HG02884 (cell line): Measurements from ENCODE around the gene CAPZB.

Experiments
- ATAC-seq: cut with Tn5 transposase; IDR thresholded peaks from one replicate; pipeline ENCODE4 v1.9.1; 2021; ENCODE audit warnings: mild to moderate bottlenecking, moderate library complexity; ENCODE audit not compliant: unreplicated experiment

Gene CAPZB

DNA sequence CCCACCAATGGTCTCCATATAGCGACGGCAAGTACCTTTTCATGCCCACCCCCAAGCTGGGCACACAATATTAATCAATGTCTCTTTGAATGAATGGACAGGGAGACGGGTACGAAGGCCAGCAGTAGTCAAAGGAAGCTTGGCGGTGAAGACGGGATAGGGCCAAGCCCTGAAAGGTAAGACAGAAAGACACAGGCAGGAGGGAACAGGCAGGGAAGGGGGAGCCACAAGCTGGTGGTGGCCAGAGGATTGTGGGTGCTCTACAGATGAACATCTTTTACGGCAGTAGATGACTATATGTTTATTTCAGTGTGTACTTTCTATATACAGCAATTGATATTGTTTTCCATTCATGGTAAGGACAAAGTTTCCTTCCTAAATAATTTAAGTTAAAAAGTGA, 16.3 kb downstream of the CAPZB start:
- ATAC-seq, result no peak

DNA sequence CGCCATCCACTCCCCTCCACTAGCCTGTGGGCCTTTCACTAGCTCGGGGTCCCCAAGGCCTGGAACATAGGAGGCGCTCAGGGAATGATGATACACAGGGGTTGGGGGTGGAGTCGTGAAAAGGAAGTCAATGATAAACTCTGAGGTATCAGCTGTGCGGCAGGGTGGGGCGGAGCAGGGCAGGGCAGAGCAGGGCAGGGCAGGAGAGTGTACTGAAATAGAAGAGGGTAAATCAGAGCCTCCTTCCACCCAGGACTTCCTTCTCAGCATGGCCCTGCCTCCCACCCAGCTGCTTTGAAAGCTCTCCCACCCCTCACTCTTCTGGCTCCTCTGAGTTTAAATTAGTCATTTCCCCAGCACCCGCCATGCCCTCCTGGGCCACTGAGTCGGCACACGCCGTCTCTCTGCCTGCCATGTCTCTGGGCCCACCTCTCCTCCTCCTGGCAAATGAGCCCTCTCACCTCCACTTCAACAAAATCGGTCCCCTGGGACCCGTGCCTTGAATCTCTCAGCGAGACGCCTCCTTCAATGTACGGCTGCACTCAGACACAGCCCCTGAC, 16.9 kb downstream of the CAPZB start:
- ATAC-seq, result no peak

GRCh38 chr1:19467199-19468187, 17.8 kb downstream of the CAPZB start:
- no peak for ATAC-seq

DNA sequence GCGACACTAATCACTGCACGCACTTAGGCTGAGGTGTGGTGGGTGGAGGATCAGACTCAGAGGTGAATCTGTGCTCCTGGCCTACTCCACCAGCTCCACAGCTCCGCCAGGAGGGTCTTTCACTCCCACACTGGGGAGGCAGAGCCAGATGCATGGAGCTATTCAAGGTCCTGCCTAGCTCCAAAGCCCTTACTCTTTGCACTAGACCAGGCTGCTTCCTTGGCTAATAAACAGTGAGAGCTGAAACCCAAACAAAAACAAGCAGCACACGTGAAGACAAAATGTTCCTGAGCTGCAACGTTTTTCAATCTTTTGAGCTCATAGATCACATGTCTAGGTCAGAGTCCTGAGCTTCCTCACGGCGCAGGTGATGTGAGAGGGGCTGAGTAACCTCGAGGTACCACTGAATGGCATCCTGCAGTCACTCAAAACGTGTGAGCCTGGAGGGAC, 19.2 kb downstream of the CAPZB start:
- ATAC-seq, result no peak

GRCh38 chr1:19465650-19466049, 19.7 kb downstream of the CAPZB start:
- ATAC-seq, result no peak

DNA sequence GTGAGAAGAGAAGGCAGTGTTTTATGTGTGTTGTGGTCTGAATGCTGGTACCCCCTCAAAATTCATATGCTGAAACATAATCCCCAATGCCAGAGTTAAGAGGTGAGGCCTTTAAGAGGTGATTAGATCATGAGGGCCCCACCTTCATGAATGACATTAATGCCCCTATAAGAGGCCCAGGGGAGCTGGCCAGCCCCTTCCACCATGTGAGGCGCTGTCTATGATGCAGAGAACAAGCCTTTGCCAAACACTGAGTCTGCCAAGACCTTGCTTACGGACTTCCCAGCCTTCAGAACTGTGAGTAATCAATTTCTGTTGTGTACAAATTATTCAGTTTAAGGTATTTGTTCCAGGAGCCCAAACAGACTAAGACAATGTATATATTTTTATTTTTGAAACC, 20.2 kb downstream of the CAPZB start:
- no peak for ATAC-seq

- ATAC-seq, result no peak
Measured at GRCh38 chr1:19464696-19465095, 20.6 kb downstream of the CAPZB start.

DNA sequence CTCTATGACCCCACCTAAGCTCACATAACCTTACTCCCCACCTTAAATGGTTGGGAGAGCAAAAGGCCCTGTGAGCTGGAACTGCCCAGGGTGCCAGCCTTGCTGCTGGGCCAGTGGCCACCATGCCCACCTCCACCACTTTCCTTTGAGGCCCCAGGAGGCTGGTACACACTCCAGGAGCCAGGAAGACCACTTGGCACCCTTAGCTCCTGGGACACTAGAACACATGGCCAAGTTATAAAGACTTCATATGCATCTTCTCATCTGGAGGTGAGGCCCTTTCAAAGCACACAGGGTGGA, 21.9 kb downstream of the CAPZB start:
- no peak for ATAC-seq

- peak; percentile 59 for ATAC-seq
Measured at GRCh38 chr1:19462781-19463503, 22.4 kb downstream of the CAPZB start.

GRCh38 chr1:19461220-19461554, 24.2 kb downstream of the CAPZB start:
- no peak for ATAC-seq

DNA sequence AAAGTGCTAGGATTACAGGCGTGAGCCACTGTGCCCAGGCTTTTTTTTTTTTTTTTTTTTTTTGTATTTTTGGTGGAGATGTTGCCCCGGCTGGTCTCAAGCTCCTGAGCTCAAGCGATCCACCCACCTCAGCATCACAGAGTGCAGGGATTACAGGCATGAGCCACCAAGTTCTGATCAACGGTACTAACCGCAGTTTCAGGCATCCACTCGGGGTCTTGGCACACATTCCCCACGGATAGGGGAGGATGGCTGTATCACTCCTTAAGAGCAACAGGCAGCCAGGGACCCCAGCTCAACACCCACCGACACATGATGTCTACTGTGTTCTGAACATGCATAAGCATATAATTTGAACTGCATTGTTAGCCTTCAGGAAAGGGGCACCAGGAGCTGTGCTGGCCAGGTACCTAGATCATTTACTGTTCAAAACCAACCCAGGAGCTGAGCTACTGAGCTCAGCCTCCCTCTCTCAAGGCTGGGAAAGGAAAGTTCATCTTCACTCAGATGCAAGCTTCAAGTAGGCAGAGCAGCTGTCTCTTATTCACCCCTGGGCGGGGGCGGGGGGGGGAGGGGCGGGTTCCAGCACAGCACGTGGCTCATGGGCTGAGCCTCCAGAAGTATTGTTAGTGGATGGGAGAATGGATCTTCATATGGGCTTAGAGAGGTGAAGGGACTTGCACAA, 24.7 kb downstream of the CAPZB start:
- ATAC-seq, result no peak

DNA sequence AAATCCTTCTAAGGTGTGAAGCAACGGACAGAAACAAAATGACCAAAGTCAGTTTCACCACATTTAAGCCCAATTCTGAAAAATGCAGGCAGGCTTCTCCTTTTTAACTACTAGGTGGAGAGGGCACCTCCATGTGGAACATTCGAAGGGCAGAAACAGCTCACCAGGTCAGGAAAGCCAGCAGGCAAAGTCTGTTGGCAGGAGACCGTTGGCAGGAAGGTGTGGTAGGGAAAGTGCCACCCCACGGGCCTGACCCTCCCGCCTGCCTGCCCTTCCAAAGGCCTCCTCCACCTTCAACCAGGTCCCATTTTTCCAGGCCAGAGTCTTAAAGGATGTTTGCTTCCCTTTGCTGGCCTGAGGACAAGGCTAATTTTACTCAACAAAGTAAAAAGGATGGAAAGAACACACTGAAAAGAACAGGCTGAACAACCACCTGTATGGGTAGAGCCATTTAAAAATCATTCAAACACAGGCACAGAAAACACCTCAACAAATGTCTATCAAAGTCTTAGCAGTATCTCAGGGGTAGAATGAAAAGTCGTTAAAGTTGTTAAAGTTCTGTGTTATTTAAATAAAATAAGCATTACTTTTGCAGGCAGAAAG, 26.4 kb downstream of the CAPZB start:
- ATAC-seq, result no peak

- no peak for ATAC-seq
Measured at GRCh38 chr1:19457607-19458006, 27.7 kb downstream of the CAPZB start.

DNA sequence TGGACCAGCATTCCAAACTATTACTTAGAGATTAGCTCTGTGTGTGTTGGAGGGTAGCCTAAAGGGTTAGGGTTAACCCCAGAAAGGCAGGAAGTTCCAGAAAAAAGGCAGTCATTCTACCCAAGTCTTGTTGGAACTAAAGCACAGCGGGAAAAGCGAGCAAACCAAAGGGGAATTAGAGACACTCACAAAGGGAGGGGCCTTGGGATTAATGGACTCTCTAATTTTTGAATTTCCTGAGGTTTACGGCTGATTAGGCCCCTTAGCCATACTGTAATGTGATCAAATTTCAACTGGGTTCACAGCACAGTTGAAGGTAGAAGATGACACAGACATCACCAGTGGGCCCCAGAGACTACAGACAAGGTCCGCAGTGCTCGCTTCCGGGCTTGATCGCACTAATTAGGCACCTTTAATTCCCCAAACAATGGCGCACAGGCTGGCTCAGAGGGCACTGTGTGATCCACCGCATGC, 28.3 kb downstream of the CAPZB start:
- no peak for ATAC-seq

GRCh38 chr1:19455353-19455752, 30.0 kb downstream of the CAPZB start:
- no peak for ATAC-seq

GRCh38 chr1:19454265-19455146, 30.8 kb downstream of the CAPZB start:
- ATAC-seq, result peak; percentile 59

GRCh38 chr1:19453741-19454201, 31.6 kb downstream of the CAPZB start:
- ATAC-seq, result no peak

DNA sequence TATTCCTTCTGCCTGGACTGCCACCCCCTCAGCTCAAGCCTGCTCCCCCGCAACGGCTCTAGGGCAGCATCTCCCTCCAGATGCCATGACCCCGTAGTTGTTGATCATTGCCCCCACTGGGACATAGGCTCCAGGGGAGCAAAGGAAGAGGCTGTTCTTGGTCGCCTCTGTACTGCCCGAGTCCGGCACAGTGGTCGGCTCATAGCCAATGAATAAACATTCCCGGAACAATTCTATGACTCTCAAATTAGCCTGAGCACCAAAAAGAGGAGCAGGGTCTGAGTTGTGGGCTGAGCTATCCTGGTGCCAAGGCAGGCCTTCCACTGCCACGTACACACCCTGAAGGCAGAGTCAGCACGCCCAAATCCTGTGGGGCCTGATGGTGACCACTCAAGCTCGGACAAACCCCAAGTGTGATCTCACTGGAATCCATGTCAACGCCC, 33.1 kb downstream of the CAPZB start:
- ATAC-seq, result no peak

- no peak for ATAC-seq
Measured at GRCh38 chr1:19450811-19451515, 34.4 kb downstream of the CAPZB start.
